Mesendoderm (in vitro differentiated cells): Measurements from ENCODE around the gene NFYA.

Experiments used
- DNase-seq: peaks from one replicate; pipeline ENCODE4 v3.0.0; 2013
- H2AK5ac ChIP-seq: 2 replicates; pipeline ENCODE4 v1.6.1; 2013; ENCODE audit warnings: low read length, inconsistent platforms
- H2BK120ac ChIP-seq: 2 replicates; pipeline ENCODE4 v1.6.1; 2013; ENCODE audit warnings: low read depth, mild to moderate bottlenecking, low read length, moderate library complexity, mixed read lengths
- H2BK15ac ChIP-seq: replicated peaks from 2 replicates; pipeline ENCODE4 v1.6.1; 2013; ENCODE audit warnings: low read depth, mild to moderate bottlenecking, moderate library complexity
- H2BK5ac ChIP-seq: 2 replicates; pipeline ENCODE4 v1.6.1; 2013; ENCODE audit warnings: low read length, inconsistent platforms
- H3K18ac ChIP-seq: 2 replicates; pipeline ENCODE4 v1.6.1; 2013; ENCODE audit warnings: mild to moderate bottlenecking, low read length, mixed read lengths
- H3K23ac ChIP-seq: one replicate; pipeline ENCODE4 v1.6.1; 2013; ENCODE audit warnings: low read length
- H3K27ac ChIP-seq: 2 replicates; pipeline ENCODE4 v1.5.1; 2013; ENCODE audit warnings: low read depth, mild to moderate bottlenecking, inconsistent platforms, low read length, moderate library complexity
- H3K27me3 ChIP-seq: 2 replicates; pipeline ENCODE4 v1.6.1; 2013; ENCODE audit warnings: low read length, control low read depth, mild to moderate bottlenecking, inconsistent platforms; ENCODE audit not compliant: insufficient read depth, poor library complexity
- H3K36me3 ChIP-seq: 2 replicates; pipeline ENCODE4 v1.6.1; 2013; ENCODE audit warnings: low read length, inconsistent platforms; ENCODE audit not compliant: control insufficient read depth, insufficient read depth
- H3K4ac ChIP-seq: one replicate; pipeline ENCODE4 v1.6.1; 2013; ENCODE audit warnings: low read depth, mild to moderate bottlenecking, low read length, moderate library complexity
- H3K4me1 ChIP-seq: 2 replicates; pipeline ENCODE4 v1.6.1; 2013; ENCODE audit warnings: low read depth, low read length, inconsistent platforms; ENCODE audit not compliant: control insufficient read depth
- H3K4me2 ChIP-seq: 2 replicates; pipeline ENCODE4 v1.6.1; 2013; ENCODE audit warnings: low read length
- H3K4me3 ChIP-seq: 2 replicates; pipeline ENCODE4 v1.5.1; 2013; ENCODE audit warnings: mild to moderate bottlenecking, low read length
- H3K56ac ChIP-seq: one replicate; pipeline ENCODE4 v1.6.1; 2013; ENCODE audit warnings: low read length
- H3K79me1 ChIP-seq: 2 replicates; pipeline ENCODE4 v1.6.1; 2013; ENCODE audit warnings: low read length, inconsistent platforms
- H3K79me2 ChIP-seq: 2 replicates; pipeline ENCODE4 v1.6.1; 2013; ENCODE audit warnings: mild to moderate bottlenecking, low read length; ENCODE audit not compliant: control insufficient read depth, insufficient read depth
- H3K9ac ChIP-seq: 2 replicates; pipeline ENCODE4 v1.6.1; 2013; ENCODE audit warnings: low read length, inconsistent platforms
- H4K5ac ChIP-seq: one replicate; pipeline ENCODE4 v1.6.1; 2013; ENCODE audit warnings: low read length
- H4K8ac ChIP-seq: one replicate; pipeline ENCODE4 v1.6.1; 2013; ENCODE audit warnings: low read depth, mild to moderate bottlenecking, control low read depth, low read length, moderate library complexity
- WGBS: extraction: QIAGEN DNeasy Blood & Tissue Kit; methylation state at CpG from one replicate; pipeline ENCODE4 v1.1.7; 2013; ENCODE audit warnings: low lambda C conversion rate, missing lambda C conversion rate; ENCODE audit not compliant: insufficient coverage; ENCODE audit errors: extremely low coverage; 5-methylcytosine and 5-hydroxymethylcytosine counted together

The NFYA gene

DNA sequence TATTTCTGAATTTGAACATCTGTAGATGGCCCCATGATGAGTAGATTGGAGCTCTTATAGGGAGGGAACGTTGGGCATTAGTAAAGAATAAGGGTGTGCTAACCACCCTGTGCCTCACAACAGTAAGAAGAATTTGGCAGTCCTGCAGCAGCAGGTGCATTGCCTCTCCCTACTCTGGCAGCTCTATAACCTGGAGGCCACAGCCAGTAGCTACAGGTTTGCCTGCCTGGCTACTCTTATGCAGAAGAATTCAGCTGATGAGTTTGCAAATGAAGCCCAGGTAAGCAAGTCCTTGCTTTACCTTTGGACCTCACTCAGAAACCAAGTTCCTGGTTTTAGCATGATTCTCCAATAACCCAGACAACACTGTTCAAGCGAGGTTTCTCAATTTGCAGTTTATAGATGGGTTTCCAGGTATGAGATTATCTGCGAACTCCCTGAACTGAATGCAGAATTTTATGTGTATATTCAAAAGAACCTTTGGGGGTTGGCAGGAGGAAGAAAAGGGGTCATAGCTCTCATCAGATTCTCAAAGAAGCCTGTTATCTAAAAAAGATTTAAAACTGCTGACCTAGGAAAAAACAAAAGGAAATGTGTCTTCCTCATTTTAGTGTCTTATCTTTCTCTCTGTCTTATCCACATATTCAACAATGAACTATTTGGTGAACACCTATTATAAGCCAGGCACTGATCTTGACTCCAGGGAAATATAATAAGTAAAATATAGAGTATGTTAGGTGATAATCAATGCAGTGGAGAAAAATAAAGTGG is 62.5 kb downstream of the NFYA start:
- Histone ChIP-seq H3K27ac (no peak overlapping the region), H3K4me2 (no peak overlapping the region), H3K4me3 (no peak overlapping the region), H3K56ac (no peak overlapping the region), H2AK5ac (no peak overlapping the region), H3K23ac (no peak overlapping the region), H3K79me2 (no peaks in the 10 kb centered on the region), H3K4ac (no peak overlapping the region), H3K18ac (no peak overlapping the region), H3K4me1 (no peaks in the 10 kb centered on the region), H2BK15ac (no peak overlapping the region), H3K27me3 (no peaks in the 10 kb centered on the region), H3K9ac (no peak overlapping the region), H2BK5ac (no peak overlapping the region), H3K79me1 (no peaks in the 10 kb centered on the region), H4K8ac (no peak overlapping the region), H4K5ac (no peak overlapping the region), H2BK120ac (no peak overlapping the region), H3K36me3 (no peaks in the 10 kb centered on the region)
- DNase-seq: no peak
- no CpG with 5 or more reads among the region's 3 CpGs for WGBS

- Histone ChIP-seq H3K23ac (no peak overlapping the region), H3K36me3 (no peaks in the 10 kb centered on the region), H3K56ac (no peak overlapping the region), H3K27me3 (no peaks in the 10 kb centered on the region), H3K79me1 (no peaks in the 10 kb centered on the region), H3K4ac (no peak overlapping the region), H3K79me2 (no peaks in the 10 kb centered on the region), H3K4me2 (no peak overlapping the region), H3K18ac (no peak overlapping the region), H3K27ac (no peak overlapping the region), H4K8ac (no peak overlapping the region), H2BK120ac (no peak overlapping the region), H3K9ac (no peak overlapping the region), H2BK5ac (no peak overlapping the region), H4K5ac (no peak overlapping the region), H3K4me1 (no peaks in the 10 kb centered on the region), H2AK5ac (no peak overlapping the region), H3K4me3 (no peak overlapping the region), H2BK15ac (no peak overlapping the region)
- DNase-seq: no peak
Observed at GRCh38 chr6:41136911-41137310, 64.1 kb downstream of the NFYA start.

DNA sequence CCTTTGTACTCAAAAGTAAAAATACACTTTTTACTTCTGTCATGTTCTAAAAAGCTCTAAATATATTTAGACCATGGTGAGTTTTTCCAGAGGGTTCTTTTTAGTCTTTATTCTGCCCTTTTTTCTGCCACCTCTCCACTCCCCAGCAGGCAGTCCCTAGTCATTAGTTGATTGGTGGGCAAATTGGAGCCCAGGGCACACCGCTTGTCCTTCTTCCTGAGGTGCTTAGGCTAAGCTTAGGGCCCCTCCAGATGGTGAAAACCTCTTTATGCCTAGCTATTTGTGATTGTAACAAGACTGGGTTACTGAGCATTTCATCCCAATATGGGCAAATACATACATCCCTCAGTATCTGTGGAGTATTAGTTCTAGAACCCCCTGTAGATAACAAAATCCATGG is 75.1 kb downstream of the NFYA start:
- no peak overlapping the region for H4K5ac ChIP-seq
- no peaks in the 10 kb centered on the region for H3K4me1 ChIP-seq
- H3K4ac ChIP-seq: no peak overlapping the region
- H3K56ac ChIP-seq: no peak overlapping the region
- H3K4me2 ChIP-seq: no peak overlapping the region
- H4K8ac ChIP-seq: no peak overlapping the region
- no peaks in the 10 kb centered on the region for H3K27me3 ChIP-seq
- no peak overlapping the region for H3K27ac ChIP-seq
- no peak overlapping the region for H3K18ac ChIP-seq
- no CpG with 5 or more reads among the region's 1 CpG for WGBS
- no peak overlapping the region for H2BK5ac ChIP-seq
- no peak overlapping the region for H3K23ac ChIP-seq
- no peak overlapping the region for H2AK5ac ChIP-seq
- H3K79me1 ChIP-seq: no peaks in the 10 kb centered on the region
- DNase-seq: no peak
- no peaks in the 10 kb centered on the region for H3K36me3 ChIP-seq
- no peaks in the 10 kb centered on the region for H3K79me2 ChIP-seq
- no peak overlapping the region for H3K4me3 ChIP-seq
- no peak overlapping the region for H2BK15ac ChIP-seq
- H2BK120ac ChIP-seq: no peak overlapping the region
- H3K9ac ChIP-seq: no peak overlapping the region
